Aorta (tissue), 5 donors: ENCODE results near the gene ANKRD13C. TPM values are rescaled to one million over a fixed set of nuclear protein-coding genes. Genes with fewer than 3 reads are reported as not detected.
"Not testable (repeated sequence)": the region's sequence is repeated elsewhere in the genome, so short reads cannot be mapped to it uniquely, and the experiment has no call there.

Experiments used
- ATAC-seq: fragments of 200-7000 bp; cut with Tn5 transposase; one replicate; pipeline ENCODE4 v1.9.1; 2022; ENCODE audit warnings: moderate library complexity; ENCODE audit not compliant: low FRiP score
- DNase-seq, 2 donors: peaks; one replicate each; pipeline ENCODE4 v3.0.0-alpha.2; 2020
- H3K27ac ChIP-seq, 2 donors: one replicate each; pipeline ENCODE4 v1.5.1; 2013; ENCODE audit warnings: low read length in 2 of 2, mild to moderate bottlenecking in 2 of 2, moderate library complexity in 2 of 2, control low read depth in 1 of 2, inconsistent platforms in 1 of 2, low read depth in 1 of 2
- H3K27me3 ChIP-seq, 2 donors: one replicate each; pipeline ENCODE4 v1.6.1; 2013; ENCODE audit warnings: control low read depth in 1 of 2, low read length in 1 of 2, mild to moderate bottlenecking in 1 of 2, moderate library complexity in 1 of 2; ENCODE audit not compliant: insufficient read depth in 2 of 2, control insufficient read depth in 1 of 2
- H3K36me3 ChIP-seq, 2 donors: one replicate each; pipeline ENCODE4 v1.6.1; 2013; ENCODE audit warnings: control low read depth in 1 of 2, low read length in 1 of 2, mild to moderate bottlenecking in 1 of 2; ENCODE audit not compliant: insufficient read depth in 2 of 2, control insufficient read depth in 1 of 2
- H3K4me1 ChIP-seq, 2 donors: one replicate each; pipeline ENCODE4 v1.6.1; 2013; ENCODE audit warnings: low read length in 2 of 2, control low read depth in 1 of 2, mild to moderate bottlenecking in 1 of 2, moderate library complexity in 1 of 2; ENCODE audit not compliant: insufficient read depth in 2 of 2, control insufficient read depth in 1 of 2
- H3K4me3 ChIP-seq, 2 donors: one replicate each; pipeline ENCODE4 v1.5.1; 2013; ENCODE audit warnings: low read length in 2 of 2, control low read depth in 1 of 2, mild to moderate bottlenecking in 1 of 2
- H3K9me3 ChIP-seq: one replicate; pipeline ENCODE4 v1.6.1; 2013; ENCODE audit warnings: mild to moderate bottlenecking, low read length; ENCODE audit not compliant: control insufficient read depth
- WGBS, 2 donors: extraction: QIAGEN DNeasy Blood & Tissue Kit; methylation state at CpG; one replicate each; pipeline ENCODE4 v1.1.7; 2013; 5-methylcytosine and 5-hydroxymethylcytosine counted together
- intact Hi-C, 2 donors: fragments of 100-400 bp; cut with DNase I; formaldehyde crosslinking; loops; one replicate each; pipeline versions ENCODE4 v1.14.2 to v1.15.0; 2022
- polyA plus RNA-seq, 2 donors: library from polyadenylated mRNA; stranded (reverse); fragments of 200-250 nt; gene quantifications; one replicate each; pipeline ENCODE4 v1.2.3, GENCODE V29; 2013
- total RNA-seq, 2 donors: library from RNA; stranded (reverse); fragmentation: NEBNext Ultra II Directional; extraction: Animal tissue kit (Norgen Biotek cat#: 25700); gene quantifications; one replicate each; pipeline ENCODE4 v1.2.1, GENCODE V29; 2021
- donor health status: healthy with polysubstance abuse.
- donor health status: Bipolar disorder and iron deficiency.
- donor health status: DM: no; HTN: no; CAD: no.
- donor health status: DM: no; HTN: no; CAD: no.
- donor health status: DM: yes; HTN: yes; CAD: no.

ANKRD13C gene
- total and polyA plus RNA-seq, 4 donors, result 5.6 to 28.3 (median 19.4) TPM

DNA sequence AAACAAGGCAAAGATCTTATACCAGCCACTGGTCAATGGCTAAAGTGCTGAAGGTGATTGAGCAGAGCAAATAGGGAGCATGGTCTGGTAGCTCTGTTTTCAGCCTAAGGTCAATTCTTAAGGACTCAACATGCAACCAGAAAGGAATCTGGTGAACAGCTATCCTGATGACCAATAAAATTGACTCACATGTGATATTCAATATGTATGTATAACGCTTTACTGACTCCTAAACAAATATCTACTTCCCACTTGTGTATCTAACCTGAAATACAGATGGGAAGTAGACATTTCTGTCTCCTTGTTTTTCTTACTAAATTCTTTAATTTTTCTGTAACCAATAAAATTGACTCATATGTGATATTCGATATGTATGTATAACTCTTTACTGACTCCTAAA, 31.6 kb upstream of the ANKRD13C start:
- whole genome bisulfite sequencing, 2 donors, result 87 to 93% methylated on average over 2 of the region's 2 CpGs
- Histone ChIP-seq H3K9me3 (no peaks in the 10 kb centered on the region), H3K27ac (no peak overlapping the region), H3K4me1 (no peaks in the 10 kb centered on the region), H3K4me3 (no peak overlapping the region), H3K36me3 (no peaks in the 10 kb centered on the region), H3K27me3 (no peaks in the 10 kb centered on the region)
- DNase-seq, result no peak
- no peak for ATAC-seq
- intact Hi-C loops, result no loop called here

DNA sequence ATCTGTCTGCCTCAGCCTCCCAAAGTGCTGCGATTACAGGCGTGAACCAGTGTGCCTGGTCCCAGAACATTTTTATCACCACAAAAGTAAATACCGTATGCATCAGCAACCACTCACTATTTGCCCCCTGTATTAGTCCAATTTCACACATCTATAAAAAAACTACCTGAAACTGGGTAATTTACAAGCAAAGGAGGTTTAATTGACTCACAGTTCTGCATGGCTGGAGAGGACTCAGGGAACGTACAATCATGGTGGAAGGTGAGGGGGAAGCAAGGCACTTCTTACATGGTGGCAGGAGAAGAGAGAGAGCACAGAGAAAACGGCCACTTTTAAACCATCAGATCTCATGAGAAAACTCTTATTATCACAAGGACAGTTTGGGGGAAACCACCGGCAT, 31.0 kb upstream of the ANKRD13C start:
- DNase-seq (no peak), ATAC-seq (no peak)
- 84 to 89% methylated on average over 6 of the region's 6 CpGs for WGBS, 2 donors
- intact Hi-C loops, result no loop called here
- Histone ChIP-seq H3K27ac (no peak overlapping the region), H3K4me1 (no peaks in the 10 kb centered on the region), H3K27me3 (no peaks in the 10 kb centered on the region), H3K4me3 (no peak overlapping the region), H3K9me3 (no peaks in the 10 kb centered on the region), H3K36me3 (no peaks in the 10 kb centered on the region)

- ATAC-seq, result no peak
- intact Hi-C loops, result no loop called here
- Histone ChIP-seq H3K36me3 (no peaks in the 10 kb centered on the region), H3K4me1 (no peaks in the 10 kb centered on the region), H3K4me3 (no peak overlapping the region), H3K9me3 (no peaks in the 10 kb centered on the region), H3K27ac (no peak overlapping the region), H3K27me3 (no peaks in the 10 kb centered on the region)
- 89 to 96% methylated on average over 2 of the region's 2 CpGs for WGBS, 2 donors
- no peak for DNase-seq
Observed at GRCh38 chr1:70384542-70384941, 30.0 kb upstream of the ANKRD13C start.

- ATAC-seq (no peak), DNase-seq (no peak)
- H3K36me3 ChIP-seq, result no peaks in the 10 kb centered on the region
- no peaks in the 10 kb centered on the region for H3K9me3 ChIP-seq
- no peaks in the 10 kb centered on the region for H3K4me1 ChIP-seq
- no peaks in the 10 kb centered on the region for H3K27me3 ChIP-seq
- no peak overlapping the region for H3K27ac ChIP-seq
- intact Hi-C loops, result no loop called here
- no peak overlapping the region for H3K4me3 ChIP-seq
- 69 to 72% methylated on average over 3 of the region's 3 CpGs for WGBS, 2 donors
Observed at GRCh38 chr1:70383483-70383882, 29.0 kb upstream of the ANKRD13C start.

DNA sequence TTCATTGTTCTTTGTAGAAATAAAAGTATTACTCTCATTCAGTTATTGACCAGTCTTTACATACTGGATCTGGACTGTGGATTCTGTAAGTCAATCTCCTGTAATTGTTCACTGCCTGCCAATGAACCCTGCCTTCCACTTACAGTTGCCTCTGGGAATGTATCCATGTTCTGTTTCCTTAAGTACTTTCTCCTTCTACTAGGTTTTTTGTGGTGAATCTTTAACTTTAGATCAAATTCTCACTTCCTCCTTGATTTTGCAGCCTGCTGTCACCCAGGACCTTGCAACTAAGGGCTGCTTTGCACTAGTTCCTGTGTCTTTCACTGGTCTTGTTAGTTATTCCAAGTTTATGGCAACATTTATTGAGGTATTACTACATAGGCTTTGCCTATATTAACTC, 28.2 kb upstream of the ANKRD13C start:
- Histone ChIP-seq H3K4me3 (no peak overlapping the region), H3K27me3 (no peaks in the 10 kb centered on the region), H3K4me1 (no peaks in the 10 kb centered on the region), H3K27ac (no peak overlapping the region), H3K9me3 (no peaks in the 10 kb centered on the region), H3K36me3 (no peaks in the 10 kb centered on the region)
- ATAC-seq (no peak), DNase-seq (no peak)
- intact Hi-C loops, result no loop called here

GRCh38 chr1:70376196-70376595, 21.7 kb upstream of the ANKRD13C start:
- Histone ChIP-seq H3K4me1 (no peaks in the 10 kb centered on the region), H3K27ac (no peak overlapping the region), H3K36me3 (no peaks in the 10 kb centered on the region), H3K4me3 (no peak overlapping the region), H3K9me3 (no peaks in the 10 kb centered on the region), H3K27me3 (no peaks in the 10 kb centered on the region)
- WGBS, 2 donors, result 68 to 86% methylated on average over 6 of the region's 6 CpGs
- no peak for ATAC-seq
- DNase-seq, result no peak
- intact Hi-C loops, result no loop called here

DNA sequence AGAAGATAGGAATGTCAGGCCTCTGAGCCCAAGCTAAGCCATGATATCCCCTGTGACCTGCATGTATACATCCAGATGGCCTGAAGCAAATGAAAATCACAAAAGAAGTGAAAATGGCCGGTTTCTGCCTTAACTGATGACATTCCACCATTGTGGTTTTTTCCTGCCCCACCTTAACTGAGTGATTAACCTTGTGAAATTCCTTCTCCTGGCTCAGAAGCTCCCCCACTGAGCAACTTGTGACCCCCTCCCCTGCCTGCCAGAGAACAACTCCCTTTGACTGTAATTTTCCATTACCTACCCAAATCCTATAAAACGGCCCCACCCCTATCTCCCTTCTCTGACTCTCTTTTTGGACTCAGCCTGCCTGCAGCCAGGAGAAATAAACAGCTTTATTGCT, 19.1 kb upstream of the ANKRD13C start:
- H3K36me3 ChIP-seq, H3K27me3 ChIP-seq, H3K4me3 ChIP-seq, ATAC-seq, DNase-seq, H3K9me3 ChIP-seq, H3K4me1 ChIP-seq, intact Hi-C loops, H3K27ac ChIP-seq: not testable (repeated sequence)
- WGBS, 2 donors, result 81 to 82% methylated on average over 2 of the region's 2 CpGs

DNA sequence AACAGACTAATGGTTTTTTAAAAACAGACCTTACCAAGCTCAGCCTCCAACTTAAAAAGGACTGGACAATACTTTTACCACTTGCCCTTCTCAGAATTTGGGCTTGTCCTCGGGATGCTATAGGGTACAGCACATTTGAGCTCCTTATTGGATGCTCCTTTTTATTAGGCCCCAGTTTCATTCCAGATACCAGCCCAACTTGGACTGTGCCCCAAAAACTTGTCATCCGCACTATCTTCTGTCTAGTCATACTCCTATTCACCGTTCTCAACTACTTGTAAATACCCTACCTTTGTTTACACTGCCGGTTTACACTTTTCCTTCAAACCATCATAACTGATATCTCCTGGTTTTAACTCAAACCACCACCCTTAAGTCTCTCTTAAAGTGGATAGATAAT, 17.9 kb upstream of the ANKRD13C start:
- H3K9me3 ChIP-seq, result no peaks in the 10 kb centered on the region
- no peaks in the 10 kb centered on the region for H3K27me3 ChIP-seq
- ATAC-seq (no peak), DNase-seq (no peak)
- H3K4me1 ChIP-seq, result no peaks in the 10 kb centered on the region
- no peaks in the 10 kb centered on the region for H3K36me3 ChIP-seq
- WGBS, 2 donors, result 90 to 93% methylated on average over 4 of the region's 4 CpGs
- no peak overlapping the region for H3K27ac ChIP-seq
- no peak overlapping the region for H3K4me3 ChIP-seq
- intact Hi-C loops, result no loop called here

DNA sequence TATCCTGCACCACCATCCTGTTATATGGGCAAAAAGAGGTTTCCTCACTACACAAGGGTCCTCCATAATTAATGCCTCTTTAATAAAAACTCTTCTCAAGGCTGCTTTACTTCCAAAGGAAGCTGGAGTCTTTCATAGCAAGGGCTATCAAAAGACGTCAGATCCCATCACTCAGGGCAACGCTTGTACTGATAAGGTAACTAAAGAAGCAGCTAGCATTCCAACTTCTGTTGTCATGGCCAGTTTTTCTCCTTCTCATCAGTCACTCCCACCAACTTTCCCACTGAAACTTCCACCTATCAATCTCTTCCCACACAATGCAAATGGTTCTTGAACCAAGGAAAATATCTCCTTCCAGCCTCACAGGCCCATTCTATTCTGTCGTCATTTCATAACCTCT, 17.1 kb upstream of the ANKRD13C start:
- H3K9me3 ChIP-seq, ATAC-seq, H3K4me1 ChIP-seq, DNase-seq, H3K36me3 ChIP-seq, H3K4me3 ChIP-seq, intact Hi-C loops, H3K27ac ChIP-seq, H3K27me3 ChIP-seq: not testable (repeated sequence)
- 69 to 79% methylated on average over 3 of the region's 3 CpGs for WGBS, 2 donors
